Trophoblast cell (in vitro differentiated cells and primary cell): ENCODE results near the gene PEX12. TPM values are rescaled to one million over a fixed set of nuclear protein-coding genes. Genes with fewer than 3 reads are reported as not detected.

Experiments
- DNase-seq, 2 donors: peaks; one replicate each; pipeline ENCODE4 v3.0.0-alpha.2; 2016
- H2AFZ ChIP-seq: 2 replicates; pipeline ENCODE4 v1.6.1; 2013; ENCODE audit warnings: low read length, moderate library complexity, mild to moderate bottlenecking; ENCODE audit not compliant: insufficient read depth, poor library complexity
- H2AK5ac ChIP-seq: 2 replicates; pipeline ENCODE4 v1.6.1; 2013; ENCODE audit warnings: mild to moderate bottlenecking, low read length
- H2BK120ac ChIP-seq: 2 replicates; pipeline ENCODE4 v1.6.1; 2013; ENCODE audit warnings: low read length, mild to moderate bottlenecking, moderate library complexity; ENCODE audit not compliant: insufficient read depth, poor library complexity
- H2BK12ac ChIP-seq: 2 replicates; pipeline ENCODE4 v1.6.1; 2013; ENCODE audit warnings: mild to moderate bottlenecking, low read length, moderate library complexity
- H2BK5ac ChIP-seq: 2 replicates; pipeline ENCODE4 v1.6.1; 2013; ENCODE audit warnings: low read length, low read depth, moderate library complexity, mild to moderate bottlenecking; ENCODE audit not compliant: poor library complexity
- H3K14ac ChIP-seq: 2 replicates; pipeline ENCODE4 v1.6.1; 2013; ENCODE audit warnings: mild to moderate bottlenecking, low read length
- H3K18ac ChIP-seq: 2 replicates; pipeline ENCODE4 v1.6.1; 2013; ENCODE audit warnings: mild to moderate bottlenecking, low read length
- H3K23ac ChIP-seq: 2 replicates; pipeline ENCODE4 v1.6.1; 2013; ENCODE audit warnings: low read length
- H3K27ac ChIP-seq: 2 replicates; pipeline ENCODE4 v1.5.1; 2013; ENCODE audit warnings: low read depth, mild to moderate bottlenecking, inconsistent platforms, low read length, moderate library complexity
- H3K27me3 ChIP-seq: 2 replicates; pipeline ENCODE4 v1.6.1; 2013; ENCODE audit warnings: inconsistent platforms, mild to moderate bottlenecking, low read length, moderate library complexity; ENCODE audit not compliant: insufficient read depth
- H3K36me3 ChIP-seq, 2 experiments: 1 replicate in 1 of 2; 2 replicates in 1 of 2; pipeline ENCODE4 v1.6.1; 2013; ENCODE audit warnings: low read length in 2 of 2, mild to moderate bottlenecking in 2 of 2, moderate library complexity in 1 of 2; ENCODE audit not compliant: insufficient read depth in 2 of 2, control insufficient read depth in 1 of 2
- H3K4ac ChIP-seq: 2 replicates; pipeline ENCODE4 v1.6.1; 2013; ENCODE audit warnings: low read depth, mild to moderate bottlenecking, low read length, moderate library complexity
- H3K4me1 ChIP-seq, 2 experiments: 1 replicate in 1 of 2; 2 replicates in 1 of 2; pipeline ENCODE4 v1.6.1; 2013; ENCODE audit warnings: low read length in 2 of 2, mild to moderate bottlenecking in 2 of 2, moderate library complexity in 1 of 2; ENCODE audit not compliant: insufficient read depth in 2 of 2, control insufficient read depth in 1 of 2
- H3K4me2 ChIP-seq: 2 replicates; pipeline ENCODE4 v1.6.1; 2013; ENCODE audit warnings: inconsistent platforms, mild to moderate bottlenecking, low read length, moderate library complexity
- H3K4me3 ChIP-seq: 2 replicates; pipeline ENCODE4 v1.5.1; 2013; ENCODE audit warnings: mild to moderate bottlenecking, low read depth, low read length, inconsistent platforms
- H3K79me1 ChIP-seq: one replicate; pipeline ENCODE4 v1.6.1; 2013; ENCODE audit warnings: low read length
- H3K79me2 ChIP-seq: 2 replicates; pipeline ENCODE4 v1.6.1; 2013; ENCODE audit warnings: low read length, mild to moderate bottlenecking; ENCODE audit not compliant: control insufficient read depth, insufficient read depth, poor library complexity
- H3K9ac ChIP-seq: 2 replicates; pipeline ENCODE4 v1.6.1; 2013; ENCODE audit warnings: mild to moderate bottlenecking, low read length
- H3K9me3 ChIP-seq: 2 replicates; pipeline ENCODE4 v1.6.1; 2013; ENCODE audit warnings: low read depth, mild to moderate bottlenecking, control low read depth, inconsistent platforms, low read length; ENCODE audit not compliant: insufficient read depth
- H4K12ac ChIP-seq: 2 replicates; pipeline ENCODE4 v1.6.1; 2013; ENCODE audit warnings: low read depth, mild to moderate bottlenecking, low read length, moderate library complexity
- H4K8ac ChIP-seq: 2 replicates; pipeline ENCODE4 v1.6.1; 2013; ENCODE audit warnings: low read depth, mild to moderate bottlenecking, low read length, moderate library complexity
- H4K91ac ChIP-seq: one replicate; pipeline ENCODE4 v1.6.1; 2013; ENCODE audit warnings: low read depth, mild to moderate bottlenecking, low read length, moderate library complexity
- WGBS: extraction: QIAGEN DNeasy Blood & Tissue Kit; methylation state at CpG from one replicate; pipeline ENCODE4 v1.1.7; 2013; ENCODE audit warnings: missing lambda C conversion rate; ENCODE audit not compliant: insufficient read length, insufficient coverage; ENCODE audit errors: extremely low coverage; 5-methylcytosine and 5-hydroxymethylcytosine counted together
- polyA plus RNA-seq: library from polyadenylated mRNA; stranded (reverse); fragments of 200-250 nt; gene quantifications from 2 replicates; pipeline ENCODE4 v1.2.3, GENCODE V29; 2013

The PEX12 gene
- 3.6 and 4.0 TPM in 2 replicates for polyA plus RNA-seq

DNA sequence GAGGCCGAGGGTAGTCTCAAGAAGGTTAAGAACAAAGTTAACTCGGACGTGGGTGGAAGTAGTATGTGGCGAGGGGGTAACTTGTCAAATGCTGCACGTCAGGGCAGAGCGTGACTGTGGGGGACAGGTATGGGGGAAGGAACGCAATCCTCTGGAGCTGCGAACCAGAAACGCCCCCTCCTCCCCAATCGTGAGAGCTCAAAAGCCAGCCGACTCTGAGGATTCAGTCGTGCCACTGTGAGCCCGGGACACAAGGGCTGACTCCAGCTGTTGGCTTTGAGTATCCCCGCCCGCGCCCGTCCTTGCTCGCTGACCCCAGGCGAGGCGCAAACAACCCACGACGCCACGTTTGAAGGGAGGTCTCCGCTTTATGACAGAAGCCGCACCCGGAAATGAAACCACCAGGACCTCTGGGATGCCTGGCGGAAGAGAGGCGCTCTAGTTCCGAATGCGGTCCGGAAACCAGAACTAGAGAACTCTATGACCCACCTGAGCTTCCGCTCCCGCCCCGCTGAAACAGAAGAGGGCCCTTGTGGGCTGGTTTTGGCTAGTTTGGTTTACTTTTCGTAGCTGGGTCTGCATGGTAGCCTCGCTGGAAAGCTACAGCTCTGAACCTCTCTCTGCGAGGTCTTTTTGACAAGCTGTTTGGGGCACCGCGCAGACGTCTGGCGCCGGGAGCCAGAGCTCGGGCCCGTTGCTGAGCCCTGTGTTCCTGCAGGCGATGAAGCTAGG lies at the start of gene PEX12:
Gene PEX12 (minus strand): TSS at position 375 of the 732 bp plus-strand sequence. CDS start 550 bp downstream, outside the sequence.
- H3K18ac ChIP-seq = peak within 1 kb of the TSS; percentile 90
- H2BK5ac ChIP-seq = peak within 1 kb of the TSS; percentile 81
- H2AK5ac ChIP-seq = peak within 1 kb of the TSS; percentile 91
- H3K79me1 ChIP-seq = peaks cover 10% of the 10 kb centered on the region
- H3K27ac ChIP-seq = peak within 1 kb of the TSS; percentile 64
- peaks cover 4 to 7% of the 10 kb centered on the region in 2 experiments for H3K36me3 ChIP-seq
- peak; percentile 77 to 80 for DNase-seq
- H2AFZ ChIP-seq = peak within 1 kb of the TSS; percentile 99
- peaks cover 3 to 6% of the 10 kb centered on the region in 2 experiments for H3K4me1 ChIP-seq
- peak within 1 kb of the TSS; percentile 97 for H3K9ac ChIP-seq
- peaks cover 7% of the 10 kb centered on the region for H3K79me2 ChIP-seq
- H3K4me3 ChIP-seq = peak within 1 kb of the TSS; percentile 89
- no peaks in the 10 kb centered on the region for H3K9me3 ChIP-seq
- peak within 1 kb of the TSS; percentile 93 for H3K14ac ChIP-seq
- peak within 1 kb of the TSS; percentile 84 for H2BK120ac ChIP-seq
- no CpG with 5 or more reads among the region's 45 CpGs for WGBS
- H3K23ac ChIP-seq = no peak within 1 kb of the TSS
- H4K8ac ChIP-seq = peak within 1 kb of the TSS; percentile 99
- no peak within 1 kb of the TSS for H2BK12ac ChIP-seq
- H4K91ac ChIP-seq = peak within 1 kb of the TSS; percentile 75
- H3K27me3 ChIP-seq = no peaks in the 10 kb centered on the region
- H3K4ac ChIP-seq = peak within 1 kb of the TSS; percentile 89
- H3K4me2 ChIP-seq = peak within 1 kb of the TSS; percentile 95
- peak within 1 kb of the TSS; percentile 95 for H4K12ac ChIP-seq

DNA sequence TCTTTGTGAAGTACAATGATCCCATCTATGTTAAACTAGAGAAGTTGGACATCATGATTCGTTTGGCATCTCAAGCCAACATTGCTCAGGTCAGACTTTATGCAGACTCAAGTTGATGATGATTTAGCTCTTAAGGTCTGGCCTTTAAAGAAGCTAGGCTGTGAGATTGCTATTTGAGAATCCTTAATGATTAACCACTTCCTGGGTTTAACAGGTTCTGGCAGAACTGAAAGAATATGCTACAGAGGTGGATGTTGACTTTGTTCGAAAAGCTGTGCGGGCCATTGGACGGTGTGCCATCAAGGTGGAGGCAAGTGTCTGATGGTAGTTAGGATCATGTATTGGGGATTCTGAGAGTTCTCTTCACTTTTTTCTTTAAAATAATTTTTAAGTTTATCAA lies 49.0 kb upstream of the PEX12 start:
- no peak for DNase-seq
- no peak overlapping the region for H3K4me3 ChIP-seq
- no peak overlapping the region for H2AK5ac ChIP-seq
- no peaks in the 10 kb centered on the region for H3K79me1 ChIP-seq
- H2BK12ac ChIP-seq = no peak overlapping the region
- H3K9me3 ChIP-seq = no peaks in the 10 kb centered on the region
- no peak overlapping the region for H3K4ac ChIP-seq
- no CpG with 5 or more reads among the region's 4 CpGs for WGBS
- no peak overlapping the region for H3K14ac ChIP-seq
- H3K27me3 ChIP-seq = no peaks in the 10 kb centered on the region
- H3K18ac ChIP-seq = no peak overlapping the region
- no peak overlapping the region for H4K8ac ChIP-seq
- no peak overlapping the region for H3K9ac ChIP-seq
- no peak overlapping the region for H2AFZ ChIP-seq
- H2BK120ac ChIP-seq = no peak overlapping the region
- H3K4me1 ChIP-seq = no peaks in the 10 kb centered on the region
- H3K27ac ChIP-seq = no peak overlapping the region
- no peak overlapping the region for H2BK5ac ChIP-seq
- H3K79me2 ChIP-seq = no peaks in the 10 kb centered on the region
- H3K23ac ChIP-seq = no peak overlapping the region
- H3K36me3 ChIP-seq = peaks cover 10 to 17% of the 10 kb centered on the region in 2 experiments
- H4K91ac ChIP-seq = no peak overlapping the region
- H4K12ac ChIP-seq = no peak overlapping the region
- H3K4me2 ChIP-seq = no peak overlapping the region

DNA sequence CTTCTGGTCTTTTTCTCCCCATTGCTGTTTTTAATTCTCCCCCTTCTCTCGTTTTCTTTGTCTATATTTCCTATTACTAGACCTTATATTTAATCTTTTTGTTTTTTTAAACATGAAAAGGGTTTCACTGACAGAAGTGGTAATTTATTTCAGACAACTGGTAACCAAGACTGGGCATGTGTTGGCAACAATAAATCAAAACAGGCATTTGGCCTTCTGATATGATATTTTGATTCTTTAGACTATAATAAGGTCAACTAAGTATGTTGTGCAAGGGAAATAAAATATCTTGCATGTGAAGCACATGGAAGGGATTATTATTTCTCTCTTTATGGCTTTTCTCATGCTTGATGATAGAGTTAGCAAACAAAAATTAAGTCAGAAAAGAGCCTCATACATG lies 43.4 kb upstream of the PEX12 start:
- Histone ChIP-seq H3K18ac (no peak overlapping the region), H3K9me3 (no peaks in the 10 kb centered on the region), H2BK5ac (no peak overlapping the region), H3K23ac (no peak overlapping the region), H3K14ac (no peak overlapping the region), H4K91ac (no peak overlapping the region), H3K27me3 (no peaks in the 10 kb centered on the region), H3K4me1 (no peaks in the 10 kb centered on the region), H3K79me2 (no peaks in the 10 kb centered on the region), H4K8ac (no peak overlapping the region), H4K12ac (no peak overlapping the region), H2BK120ac (no peak overlapping the region), H3K9ac (no peak overlapping the region), H3K79me1 (no peaks in the 10 kb centered on the region), H2BK12ac (no peak overlapping the region), H3K4me3 (no peak overlapping the region), H2AK5ac (no peak overlapping the region), H3K4ac (no peak overlapping the region), H2AFZ (no peak overlapping the region), H3K27ac (no peak overlapping the region), H3K4me2 (no peak overlapping the region), H3K36me3 (peaks cover 2 to 11% of the 10 kb centered on the region in 2 experiments)
- DNase-seq = no peak
- WGBS = no CpG with 5 or more reads among the region's 1 CpG

DNA sequence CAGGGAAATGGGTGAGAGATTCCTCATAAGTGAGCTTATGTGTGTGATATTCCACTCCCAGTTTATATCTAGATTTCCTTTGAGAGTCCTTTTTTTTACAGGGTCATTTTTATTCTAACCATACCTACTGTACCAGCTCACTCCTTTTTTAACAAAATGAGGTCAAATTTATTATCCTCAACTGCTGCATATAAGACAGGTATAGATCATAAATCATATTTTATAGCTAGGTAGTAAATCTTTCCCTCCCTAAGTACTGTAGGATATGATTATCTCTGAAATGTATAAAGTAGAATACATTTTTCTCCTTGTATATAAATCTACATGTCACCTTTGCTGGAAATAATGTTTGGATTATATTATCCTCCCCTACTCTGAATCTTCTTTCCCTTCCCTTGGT lies 40.3 kb upstream of the PEX12 start:
- Histone ChIP-seq H3K9me3 (no peaks in the 10 kb centered on the region), H2AFZ (no peak overlapping the region), H3K23ac (no peak overlapping the region), H3K79me1 (no peaks in the 10 kb centered on the region), H3K9ac (no peak overlapping the region), H3K4me2 (no peak overlapping the region), H3K4ac (no peak overlapping the region), H3K27me3 (no peaks in the 10 kb centered on the region), H3K14ac (no peak overlapping the region), H2BK120ac (no peak overlapping the region), H3K79me2 (no peaks in the 10 kb centered on the region), H2AK5ac (no peak overlapping the region), H3K18ac (no peak overlapping the region), H3K4me1 (no peaks in the 10 kb centered on the region), H3K36me3 (peaks cover 2 to 3% of the 10 kb centered on the region in 2 experiments), H4K8ac (no peak overlapping the region), H2BK12ac (no peak overlapping the region), H2BK5ac (no peak overlapping the region), H3K27ac (no peak overlapping the region), H3K4me3 (no peak overlapping the region), H4K12ac (no peak overlapping the region), H4K91ac (no peak overlapping the region)
- no peak for DNase-seq
